COLO829 (cell line): ENCODE data around the gene CDH12.
"Not testable (repeated sequence)": the region's sequence is repeated elsewhere in the genome, so short reads cannot be mapped to it uniquely, and the experiment has no call there.

Source experiments
- DNase-seq: peaks from one replicate; pipeline ENCODE4 v3.0.0; 2012; ENCODE audit warnings: low spot score

Gene CDH12

DNA sequence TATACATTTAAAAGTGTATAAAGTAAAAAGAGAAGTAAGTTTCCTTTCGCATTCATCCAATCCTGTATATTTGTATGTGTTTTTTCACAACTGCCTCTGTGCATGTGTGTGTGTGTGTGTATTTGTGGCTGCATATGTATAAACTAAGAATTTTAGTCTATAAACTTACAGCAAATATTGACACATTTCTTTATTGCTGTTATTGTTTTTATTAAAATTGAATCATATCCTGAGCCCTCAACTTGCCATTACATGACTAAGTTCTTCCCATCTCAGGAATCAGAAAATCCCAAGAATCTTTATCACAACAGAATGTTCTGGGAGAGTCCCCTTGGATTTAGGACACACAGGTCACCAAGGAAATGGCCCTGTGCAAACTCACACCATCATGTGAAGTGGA is 712.7 kb downstream of the CDH12 start:
- not testable (repeated sequence) for DNase-seq

GRCh38 chr5:22139662-22140300 is 713.4 kb downstream of the CDH12 start:
- not testable (repeated sequence) for DNase-seq

DNA sequence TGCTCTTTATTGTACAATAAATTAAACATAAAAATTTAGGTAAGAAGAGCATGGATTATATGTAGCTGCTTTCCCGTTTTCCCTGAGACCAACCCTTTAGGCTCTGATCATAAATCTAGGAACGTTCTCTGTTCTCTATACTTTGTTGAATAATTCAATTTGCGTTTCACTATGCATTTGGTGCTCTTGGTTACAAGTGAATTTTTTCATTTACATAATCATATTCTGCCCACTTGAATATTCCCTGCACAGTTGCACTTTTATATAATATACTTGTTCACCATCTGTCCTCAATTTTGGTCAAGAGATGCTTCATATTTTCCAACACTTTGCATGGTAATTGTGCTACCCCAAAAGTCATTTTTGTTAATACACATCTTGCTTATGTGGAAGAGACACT is 741.8 kb downstream of the CDH12 start:
- DNase-seq: no peak

GRCh38 chr5:22109315-22109714 is 743.8 kb downstream of the CDH12 start:
- no peak for DNase-seq

- DNase-seq: no peak
Observed at GRCh38 chr5:22108545-22108944, 744.6 kb downstream of the CDH12 start.

DNA sequence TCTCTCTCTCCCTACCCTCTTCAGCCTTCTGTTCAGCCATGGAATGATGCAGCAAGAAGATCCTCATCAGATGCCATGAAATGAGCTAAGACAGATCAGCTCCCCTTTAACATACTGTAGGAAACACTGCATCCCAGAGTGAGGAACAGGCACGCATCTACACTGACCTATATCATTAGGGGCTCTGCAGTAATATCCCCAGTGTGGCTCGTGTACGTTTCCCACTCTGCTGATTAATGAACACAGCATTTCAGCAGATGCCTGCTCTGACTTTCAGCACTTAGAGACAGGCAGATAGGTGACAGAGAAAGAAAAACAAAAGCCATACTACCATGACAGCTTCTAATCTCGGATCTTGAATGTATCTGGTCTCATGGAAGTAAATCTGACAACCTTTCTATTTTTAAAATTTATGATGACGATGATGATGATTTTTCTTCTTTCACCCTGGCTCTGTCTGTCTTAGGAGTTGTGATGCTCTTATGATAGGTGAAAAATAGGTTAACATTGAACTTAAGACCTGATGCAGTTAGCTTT is 750.3 kb downstream of the CDH12 start:
- no peak for DNase-seq

DNA sequence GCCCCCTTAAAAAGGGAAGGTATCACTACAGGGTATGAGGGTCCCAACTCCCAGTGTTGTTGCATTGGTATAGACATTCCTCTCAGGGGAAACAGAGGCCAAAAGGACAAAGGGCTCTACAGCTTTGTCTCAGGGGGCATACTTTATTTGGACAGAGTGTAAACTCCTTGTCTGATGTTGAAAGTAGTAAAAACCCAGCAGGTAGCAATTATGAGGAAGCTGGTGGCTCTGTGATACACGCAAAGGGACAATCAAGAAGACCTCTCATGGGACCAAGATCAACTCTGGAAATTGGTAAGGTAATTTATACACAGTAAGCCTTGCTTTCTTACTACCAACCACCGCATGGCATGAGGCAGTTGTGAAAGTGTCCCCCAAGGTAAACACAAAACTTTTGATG is 764.6 kb downstream of the CDH12 start:
- no peak for DNase-seq

GRCh38 chr5:22079566-22079965 is 773.6 kb downstream of the CDH12 start:
- DNase-seq: no peak

DNA sequence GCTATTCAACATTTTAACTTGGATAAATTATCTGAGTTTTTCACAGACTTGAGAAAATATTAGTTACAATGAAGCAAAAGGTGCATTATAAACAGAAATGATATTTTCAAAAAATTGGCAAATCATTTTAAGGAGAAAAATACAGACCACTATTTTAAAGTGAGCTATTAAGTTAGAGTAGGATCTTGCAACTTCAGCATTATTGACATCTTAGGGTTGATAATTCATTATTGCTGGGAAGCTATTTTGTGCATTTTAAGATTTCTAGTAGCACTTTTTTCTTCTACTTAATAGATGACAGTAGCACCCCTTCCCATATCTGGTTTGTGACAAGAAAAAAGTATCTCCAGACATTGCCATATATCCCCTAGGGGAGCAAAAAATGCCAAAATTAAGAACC is 774.1 kb downstream of the CDH12 start:
- no peak for DNase-seq

GRCh38 chr5:22076586-22076985 is 776.6 kb downstream of the CDH12 start:
- no peak for DNase-seq

DNA sequence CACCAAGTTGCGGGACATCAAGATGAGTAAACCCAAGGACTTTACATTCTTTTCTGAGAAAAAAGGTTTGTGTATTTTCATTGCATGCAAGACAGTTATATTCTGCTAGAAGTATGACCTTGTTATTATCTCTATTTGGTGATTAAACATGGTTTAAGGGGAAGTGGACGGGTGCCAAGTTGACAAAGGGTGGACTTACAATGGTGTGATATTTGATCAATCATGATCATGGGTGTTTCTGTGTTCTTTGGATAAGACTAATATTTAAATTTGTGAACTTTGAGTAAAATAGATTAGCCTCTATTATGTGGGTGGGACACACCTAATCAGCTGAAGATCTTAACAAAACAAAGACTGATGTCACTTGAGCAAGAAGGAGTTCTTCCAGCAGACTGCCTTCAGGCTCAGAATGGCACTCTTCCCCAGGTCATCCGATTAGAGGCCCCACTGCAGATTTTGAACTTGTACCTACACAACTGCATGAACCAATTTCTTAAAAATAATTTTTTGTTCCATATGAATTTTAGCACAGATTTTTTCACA is 782.9 kb downstream of the CDH12 start:
- DNase-seq: no peak

DNA sequence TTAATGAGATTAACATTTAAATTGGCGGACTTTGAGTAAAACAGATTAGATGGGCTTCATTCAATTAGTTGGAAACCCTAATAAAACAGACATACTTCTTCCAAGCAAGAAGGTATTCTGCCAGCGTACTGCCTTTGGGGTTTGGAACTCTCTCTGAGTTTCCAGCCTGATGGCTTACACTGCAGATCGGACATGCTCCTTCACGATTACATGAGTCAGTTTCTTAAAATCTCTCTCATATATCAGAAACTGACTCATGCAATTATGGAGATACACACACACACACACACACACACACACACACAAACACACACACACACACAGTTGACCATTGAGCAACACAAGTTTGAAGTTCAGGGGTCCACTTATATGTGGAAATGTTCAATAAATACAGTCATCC is 789.4 kb downstream of the CDH12 start:
- no peak for DNase-seq

- DNase-seq: no peak
Observed at GRCh38 chr5:22058620-22059019, 794.5 kb downstream of the CDH12 start.

DNA sequence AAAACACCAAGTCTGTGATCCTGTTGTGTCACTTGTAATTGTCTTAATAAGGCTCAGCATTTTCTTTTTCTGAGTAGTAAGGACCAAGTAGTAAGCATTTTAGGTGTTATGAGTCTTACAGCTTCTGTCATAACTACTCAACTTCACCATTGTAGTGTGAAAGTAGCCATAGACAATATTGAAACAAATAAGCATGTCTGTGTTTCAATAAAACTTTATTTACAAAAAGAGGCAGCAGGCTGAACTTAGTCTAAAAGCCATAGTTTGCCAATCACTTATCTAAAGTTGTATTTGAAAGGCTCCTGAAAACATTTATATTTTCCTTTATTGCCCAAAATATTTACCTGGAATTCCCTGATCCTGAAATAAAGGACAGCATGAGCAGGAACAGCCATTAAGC is 796.1 kb downstream of the CDH12 start:
- DNase-seq: no peak

- no peak for DNase-seq
Observed at GRCh38 chr5:22056601-22057000, 796.5 kb downstream of the CDH12 start.

DNA sequence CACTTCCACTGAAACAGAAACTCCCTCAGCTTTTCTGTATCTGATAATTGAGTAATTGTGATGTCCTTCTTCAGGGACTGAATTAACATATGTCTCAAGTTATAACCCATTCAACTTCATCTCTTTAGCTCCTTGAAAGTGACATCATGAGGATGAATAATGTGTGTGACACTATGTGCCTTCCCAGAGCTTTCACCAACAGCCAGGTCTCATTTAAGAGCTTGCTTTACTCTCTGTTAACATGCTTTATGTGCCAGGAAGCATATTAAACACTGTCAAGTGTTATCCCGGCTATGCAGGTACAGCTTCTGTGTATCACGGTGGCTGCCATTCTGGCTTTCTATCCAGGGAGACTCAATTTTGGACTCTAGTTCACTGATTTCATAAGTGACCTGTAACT is 799.9 kb downstream of the CDH12 start:
- DNase-seq: no peak

DNA sequence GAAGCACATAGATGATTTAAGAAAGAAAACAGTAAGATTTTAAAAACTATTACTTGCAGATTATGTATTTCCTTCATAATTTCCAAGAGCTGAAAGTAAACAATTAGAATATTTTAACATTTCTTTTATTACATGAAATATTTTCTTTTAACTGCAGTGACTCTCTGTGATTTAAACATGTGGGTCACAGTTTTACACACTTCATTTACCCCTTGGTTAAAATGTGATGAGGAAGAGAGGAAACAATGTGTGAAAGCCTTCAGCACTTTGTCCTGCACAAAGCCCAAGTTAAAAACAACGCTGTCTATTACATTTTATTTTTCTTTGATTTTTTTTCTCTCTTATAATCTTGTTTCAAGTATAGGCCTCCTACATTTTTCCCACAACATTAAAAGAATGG is 801.3 kb downstream of the CDH12 start:
- no peak for DNase-seq

DNA sequence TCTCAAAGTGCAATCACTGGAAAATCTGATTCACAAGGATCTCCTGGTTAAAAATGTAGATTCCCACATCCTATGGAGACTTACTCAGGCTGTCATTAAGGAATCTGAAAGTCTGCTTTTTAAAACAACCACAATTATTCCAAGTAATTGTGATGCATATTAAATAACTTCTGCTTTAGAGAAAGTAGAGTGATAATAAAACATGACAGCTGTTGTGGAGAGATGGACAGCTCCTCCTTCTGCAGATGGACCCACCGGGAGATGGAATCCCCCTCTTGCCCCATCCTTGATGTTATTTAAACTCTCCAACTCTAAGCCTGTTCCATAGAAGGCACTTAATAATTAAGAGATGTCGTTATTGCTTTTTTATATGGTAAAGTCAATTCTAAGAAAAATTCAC is 802.2 kb downstream of the CDH12 start:
- no peak for DNase-seq

GRCh38 chr5:22044229-22044628 is 808.9 kb downstream of the CDH12 start:
- DNase-seq: no peak

DNA sequence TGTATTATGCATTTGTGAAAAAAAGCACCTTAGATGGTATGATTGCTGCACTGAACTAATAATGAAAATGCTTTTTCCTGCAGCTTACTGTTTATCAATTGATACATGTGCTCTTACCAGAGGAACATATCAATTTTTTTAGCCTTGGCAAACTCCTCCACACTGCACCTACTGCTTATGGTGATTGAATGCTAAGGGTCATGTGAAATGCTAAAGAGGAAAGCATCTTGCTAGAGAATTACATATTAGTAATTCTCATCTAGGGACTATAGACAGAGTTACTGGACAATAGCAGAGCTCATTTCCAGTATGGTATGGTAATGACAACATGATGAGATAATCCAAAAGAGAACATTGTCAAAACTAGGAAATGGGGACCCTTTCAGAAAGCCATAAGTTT is 817.1 kb downstream of the CDH12 start:
- no peak for DNase-seq

GRCh38 chr5:22033066-22033465 is 820.1 kb downstream of the CDH12 start:
- DNase-seq: no peak

GRCh38 chr5:22023784-22024183 is 829.4 kb downstream of the CDH12 start:
- no peak for DNase-seq

DNA sequence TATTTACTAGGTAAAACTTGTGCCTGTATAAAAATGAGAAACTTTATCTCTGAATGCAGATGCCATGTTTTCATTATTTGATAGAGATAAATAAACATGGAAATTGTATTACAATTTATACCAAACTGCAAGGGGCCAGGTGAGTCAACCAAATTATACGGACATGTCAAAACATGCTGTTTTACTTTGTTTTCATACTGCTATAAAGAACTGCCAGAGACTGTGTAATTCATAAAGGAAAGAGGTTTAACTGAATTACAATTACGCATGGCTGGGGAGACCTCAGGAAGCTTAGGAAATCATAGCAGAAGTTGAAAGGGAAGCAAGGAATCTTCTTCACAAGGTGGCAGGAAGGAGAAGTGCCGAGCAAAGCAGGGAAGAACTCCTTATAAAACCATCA is 840.3 kb downstream of the CDH12 start:
- not testable (repeated sequence) for DNase-seq

- DNase-seq: not testable (repeated sequence)
Observed at GRCh38 chr5:22010808-22011207, 842.3 kb downstream of the CDH12 start.
